T47D (cell line): ENCODE data around the gene CDADC1.

Experiments
- DNase-seq, 2 experiments: peaks; one replicate each; pipeline versions ENCODE4 v3.0.0 to v3.0.0-alpha.2; 2011 to 2012; ENCODE audit warnings: low read depth in 1 of 2, low spot score in 1 of 2
- JUND ChIP-seq: IDR thresholded peaks from 2 replicates; pipeline ENCODE4 v1.6.1; 2012; ENCODE audit warnings: low read depth
- in situ Hi-C: cut with HindIII; loops from 2 replicates; pipeline ENCODE4 v1.10.0; 2016; ENCODE audit warnings: low sequenced_read_pairs, low pct_unique_long_range_greater_than_20kb

CDADC1 gene

GRCh38 chr13:49220036-49220855 lies 27.5 kb upstream of the CDADC1 start, which contains the start of gene MLNR:
MLNR (plus strand) TSS chr13:49220338; CDS start chr13:49220338, 0 bp downstream.
- TF ChIP-seq JUND = no peak
- in situ Hi-C loops = no loop called here
- DNase-seq = peak; percentile 68 to 76

GRCh38 chr13:49220856-49221589 lies 26.7 kb upstream of the CDADC1 start:
- no peak for DNase-seq
- in situ Hi-C loops = no loop called here
- TF ChIP-seq JUND = no peak

DNA sequence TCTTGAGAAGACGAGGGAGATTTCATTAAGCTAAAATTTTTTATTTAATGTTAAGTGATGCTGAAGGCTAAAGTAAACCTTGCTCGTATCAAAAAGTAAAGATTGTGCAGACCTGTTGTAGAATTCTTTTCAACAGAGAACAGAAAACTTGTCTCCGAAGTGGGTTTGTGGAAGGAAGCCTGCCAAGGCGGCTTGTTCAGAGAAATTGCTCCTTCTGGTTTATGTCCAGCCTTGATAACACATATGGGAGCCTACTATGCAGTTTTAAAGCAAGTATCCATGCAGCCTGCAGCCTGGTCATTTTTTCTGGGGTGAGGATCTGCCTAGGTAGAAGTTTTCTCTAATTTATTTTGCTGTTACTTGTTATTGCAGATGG lies 26.1 kb upstream of the CDADC1 start:
- no peak for TF ChIP-seq JUND
- no peak for DNase-seq
- in situ Hi-C loops = no loop called here

- peak in 1 of 2 experiments; percentile 73 for DNase-seq
- in situ Hi-C loops = no loop called here
These were observed 22.3 kb upstream of the CDADC1 start for GRCh38 chr13:49225223-49226042.

DNA sequence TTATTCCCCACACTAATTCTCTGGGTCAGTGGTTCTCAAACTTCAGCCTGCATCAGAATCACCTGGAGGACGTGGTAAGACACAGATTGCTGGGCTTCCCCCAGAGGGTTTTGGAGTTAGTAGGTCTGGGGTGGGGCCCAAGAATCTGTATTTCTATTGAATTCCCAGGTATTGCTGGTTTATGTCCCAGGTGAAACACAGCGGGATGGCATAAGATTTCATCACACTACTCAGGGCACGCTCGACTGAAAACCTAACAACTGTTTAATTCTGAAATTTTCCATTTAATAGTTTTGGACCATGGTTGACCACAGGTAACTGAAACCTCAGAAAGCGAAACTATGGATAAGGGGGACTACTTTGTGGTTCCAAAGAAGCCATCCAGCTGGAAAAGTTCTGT lies 21.1 kb upstream of the CDADC1 start:
- no peak for TF ChIP-seq JUND
- DNase-seq = no peak
- in situ Hi-C loops = no loop called here

More at GRCh38 chr13:49225223-49226042, 22.3 kb upstream of the CDADC1 start:
- TF ChIP-seq JUND = no peak

DNA sequence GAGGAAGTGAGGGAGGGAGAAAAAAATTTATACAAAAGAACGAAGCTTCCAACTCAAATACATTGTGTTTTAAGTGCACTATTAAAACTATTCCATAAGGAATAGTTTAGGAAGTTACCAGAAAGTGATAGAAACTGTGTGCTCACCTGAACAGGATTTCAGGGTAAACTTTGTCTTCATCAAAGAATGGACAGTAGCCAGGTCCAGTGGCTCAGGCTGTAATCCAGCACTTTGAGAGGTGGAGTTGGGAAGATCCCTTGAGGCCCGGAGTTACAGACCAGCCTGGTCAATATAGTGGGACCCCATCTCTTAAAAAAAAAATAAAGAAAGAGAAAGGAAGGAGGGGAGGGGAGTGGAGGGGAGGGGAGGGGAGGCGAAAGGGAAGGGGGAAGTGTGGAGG lies 13.0 kb upstream of the CDADC1 start:
- no peak for DNase-seq
- in situ Hi-C loops = no loop called here
- TF ChIP-seq JUND = no peak

- no peak for TF ChIP-seq JUND
- in situ Hi-C loops = no loop called here
- DNase-seq = no peak
These were observed 11.8 kb upstream of the CDADC1 start for GRCh38 chr13:49235856-49236431.

DNA sequence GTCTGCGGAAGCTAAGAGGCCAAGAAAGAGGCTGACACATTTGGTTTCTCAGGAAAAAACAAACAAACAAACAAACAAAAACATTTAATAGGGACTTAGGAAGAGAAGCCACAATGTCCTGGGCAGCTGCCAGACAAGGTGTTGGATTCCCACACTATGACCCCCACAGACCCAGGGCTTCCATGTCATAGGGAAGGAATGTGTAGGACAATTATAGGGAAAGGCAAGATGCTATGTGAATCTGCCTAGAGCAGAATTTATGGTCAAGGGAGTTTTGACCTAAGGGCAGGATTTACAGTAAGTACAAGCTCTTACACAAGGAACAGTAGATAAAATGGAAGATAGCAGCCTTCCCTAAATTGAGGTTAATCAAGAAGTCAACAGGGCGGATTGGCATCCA lies 9.1 kb upstream of the CDADC1 start:
- DNase-seq = peak in 1 of 2 experiments; percentile 55
- in situ Hi-C loops = no loop called here
- TF ChIP-seq JUND = no peak

DNA sequence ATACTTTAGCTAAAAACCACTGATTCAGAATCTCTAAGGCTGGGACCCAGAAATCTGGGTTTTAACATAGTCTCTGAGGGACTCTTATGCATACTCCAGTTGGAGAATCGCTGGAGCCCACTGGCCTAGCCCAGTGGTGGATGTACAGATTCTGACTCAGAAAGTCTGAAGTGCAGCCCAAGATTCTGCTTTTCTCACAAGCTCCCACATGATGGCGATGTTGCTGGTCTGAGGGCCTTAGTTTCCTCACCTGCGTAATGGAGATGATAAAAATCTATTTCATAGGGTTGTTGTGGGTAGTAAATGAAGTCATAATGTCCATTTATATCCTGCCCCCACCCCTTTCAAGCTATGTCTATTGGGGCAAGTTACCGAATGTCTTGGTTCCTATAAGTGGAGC lies 7.7 kb upstream of the CDADC1 start:
- TF ChIP-seq JUND = no peak
- in situ Hi-C loops = no loop called here
- DNase-seq = peak in 1 of 2 experiments; percentile 53

DNA sequence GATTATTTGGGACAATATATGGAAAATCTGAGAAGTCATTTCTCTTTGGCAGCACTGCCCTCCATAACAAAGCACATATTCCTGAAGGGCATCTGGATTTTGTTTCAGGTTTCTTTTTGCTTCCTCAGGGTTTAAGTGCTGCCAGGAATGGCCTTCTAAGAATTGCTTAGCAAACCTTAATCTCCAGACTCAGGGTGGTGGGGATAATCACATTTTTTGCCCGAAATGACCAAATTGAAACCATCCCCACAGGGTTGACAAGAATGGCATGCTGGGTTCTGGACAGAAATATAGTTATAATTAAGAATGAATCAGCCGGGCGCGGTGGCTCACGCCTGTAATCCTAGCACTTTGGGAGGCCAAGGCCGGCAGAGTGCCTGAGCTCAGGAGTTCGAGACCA lies 6.4 kb upstream of the CDADC1 start:
- DNase-seq = no peak
- in situ Hi-C loops = no loop called here
- no peak for TF ChIP-seq JUND

GRCh38 chr13:49245101-49245500 lies 2.6 kb upstream of the CDADC1 start:
- TF ChIP-seq JUND = no peak
- no peak for DNase-seq
- in situ Hi-C loops = no loop called here
